K562 (cell line): Measurements from ENCODE around the gene HOXD13. TPM values are rescaled to one million over a fixed set of nuclear protein-coding genes. Genes with fewer than 3 reads are reported as not detected.

Experiments used
- CBX8 ChIP-seq: fragments of 200-600 bp; sonication (generic); IDR thresholded peaks from 2 replicates; pipeline ENCODE4 v1.6.1; 2012; ENCODE audit warnings: borderline replicate concordance, mixed run types, low read depth, mild to moderate bottlenecking, moderate library complexity, mixed read lengths, low read length, control low read depth, inconsistent platforms; ENCODE audit not compliant: poor library complexity, severe bottlenecking; ENCODE audit errors: extremely low read depth
- CEBPB ChIP-seq: fragments of 450-650 bp; IDR thresholded peaks from 2 replicates; pipeline ENCODE4 v1.6.1; 2016; ENCODE audit warnings: missing genetic modification characterization, missing compliant biosample characterization
- DNMT1 ChIP-seq: fragments of 450-650 bp; IDR thresholded peaks from 2 replicates; pipeline ENCODE4 v1.6.1; 2016; ENCODE audit warnings: antibody characterized with exemption, mild to moderate bottlenecking
- HMGN3 ChIP-seq: IDR thresholded peaks from 2 replicates; pipeline ENCODE4 v1.6.1; 2011; ENCODE audit warnings: borderline replicate concordance, low read depth, mild to moderate bottlenecking, mixed read lengths, low read length; ENCODE audit not compliant: insufficient read length; ENCODE audit errors: extremely low read depth
- HNRNPLL ChIP-seq: fragments of 200-400 bp; formaldehyde crosslinking; IDR thresholded peaks from 2 replicates; pipeline ENCODE4 v1.6.1; 2017; ENCODE audit warnings: low read length, low read depth, mild to moderate bottlenecking; ENCODE audit not compliant: poor library complexity, severe bottlenecking
- KDM1A ChIP-seq, 2 experiments: fragments of 450-650 bp; IDR thresholded peaks; 2 replicates each; pipeline ENCODE4 v1.6.1; 2016; ENCODE audit warnings: mild to moderate bottlenecking in 2 of 2
- KLF10 ChIP-seq: fragments of 250-450 bp; sonication (Bioruptor Pico); IDR thresholded peaks from 2 replicates; pipeline ENCODE4 v1.6.1; 2021; ENCODE audit warnings: matching md5 sums
- KLF13 ChIP-seq: fragments of 450-650 bp; IDR thresholded peaks from 2 replicates; pipeline ENCODE4 v1.6.1; 2016; ENCODE audit warnings: missing genetic modification characterization, low read depth, mild to moderate bottlenecking, missing compliant biosample characterization, moderate library complexity, borderline replicate concordance
- L3MBTL2 ChIP-seq: fragments of 450-650 bp; IDR thresholded peaks from 2 replicates; pipeline ENCODE4 v1.6.1; 2016; ENCODE audit warnings: mild to moderate bottlenecking, moderate library complexity
- MAFF ChIP-seq: IDR thresholded peaks from 2 replicates; pipeline ENCODE4 v1.6.1; 2012; ENCODE audit warnings: low read length, improper control_type of control experiment
- MCM2 ChIP-seq: fragments of 450-650 bp; IDR thresholded peaks from 2 replicates; pipeline ENCODE4 v1.6.1; 2017; ENCODE audit warnings: low read depth, mild to moderate bottlenecking
- MIER1 ChIP-seq: fragments of 450-650 bp; IDR thresholded peaks from 2 replicates; pipeline ENCODE4 v1.6.1; 2016; ENCODE audit warnings: antibody characterized with exemption, mild to moderate bottlenecking, low read depth
- NFE2 ChIP-seq: IDR thresholded peaks from 2 replicates; pipeline ENCODE4 v1.6.1; 2014; ENCODE audit warnings: antibody characterized with exemption, low read depth
- NFRKB ChIP-seq: fragments of 450-650 bp; IDR thresholded peaks from 2 replicates; pipeline ENCODE4 v1.6.1; 2016; ENCODE audit warnings: low read depth
- SNIP1 ChIP-seq: fragments of 450-650 bp; IDR thresholded peaks from 2 replicates; pipeline ENCODE4 v1.7.1; 2017; ENCODE audit warnings: low read depth, mild to moderate bottlenecking
- SPI1 ChIP-seq: IDR thresholded peaks from 2 replicates; pipeline ENCODE4 v1.6.1; 2011; ENCODE audit warnings: low read depth, low read length, control low read depth, borderline replicate concordance
- SREBF1 ChIP-seq: fragments of 150-350 bp; IDR thresholded peaks from 2 replicates; pipeline ENCODE4 v1.6.1; 2014; ENCODE audit warnings: antibody characterized with exemption, low read depth, low read length, borderline replicate concordance
- TEAD4 ChIP-seq, 2 experiments: sonication (generic) in 1 of 2; formaldehyde crosslinking in 1 of 2; IDR thresholded peaks; 2 replicates each; pipeline versions ENCODE4 v1.6.1 to v1.8.0; 2012 to 2022; ENCODE audit warnings: borderline replicate concordance in 1 of 2, inconsistent platforms in 1 of 2, low read length in 1 of 2, mild to moderate bottlenecking in 1 of 2, missing genetic modification reagents in 1 of 2
- THAP7 ChIP-seq: fragments of 250-450 bp; sonication (Bioruptor Pico); IDR thresholded peaks from 2 replicates; pipeline ENCODE4 v1.5.0; 2021
- ZNF143 ChIP-seq: sonication (generic); formaldehyde crosslinking; IDR thresholded peaks from 2 replicates; pipeline ENCODE4 v1.9.0; 2022; ENCODE audit warnings: mild to moderate bottlenecking, missing genetic modification reagents
- ZNF354B ChIP-seq: fragments of 250-450 bp; sonication (Bioruptor Pico); IDR thresholded peaks from 2 replicates; pipeline ENCODE4 v1.4.0; 2020
- ZNF408 ChIP-seq: fragments of 250-450 bp; sonication (Bioruptor Pico); IDR thresholded peaks from 2 replicates; pipeline ENCODE4 v1.4.0; 2020; ENCODE audit warnings: low read depth, mild to moderate bottlenecking, moderate library complexity
- polyA plus RNA-seq, 8 experiments: library from polyadenylated mRNA; depleted of rRNA in 4 of 8; stranded (reverse) in 5 of 8; unstranded in 3 of 8; fragments of >200 nt; fragmentation: Nextera tagmentation in 2 of 8; fragmentation: Illumina TruSeq in 1 of 8; extraction: Ambion mirVana in 2 of 8; extraction: Trizol in 1 of 8; gene quantifications; 2 replicates each; pipeline versions ENCODE4 v1.2.1 to v1.2.3, GENCODE V29; 2011 to 2014; ENCODE audit warnings: inconsistent platforms in 1 of 8, missing spikeins in 1 of 8
- total RNA-seq, 7 experiments: library from RNA; depleted of rRNA in 6 of 7; stranded (reverse); fragments of >200 nt in 6 of 7; fragmentation: Illumina TruSeq in 2 of 7; extraction: Trizol in 2 of 7; gene quantifications; 2 replicates each; pipeline versions ENCODE4 v1.2.1 to v1.2.3, GENCODE V29; 2011 to 2021; ENCODE audit warnings: low replicate concordance in 1 of 7
- TF ChIP-seq, protein P1 (sequence below): fragments of 450-650 bp; formaldehyde crosslinking; IDR thresholded peaks from 2 replicates; pipeline ENCODE4 v1.4.0; 2022; ENCODE audit warnings: mild to moderate bottlenecking, moderate library complexity
- TF ChIP-seq, protein P2 (sequence below): fragments of 450-650 bp; IDR thresholded peaks from 2 replicates; pipeline ENCODE4 v1.7.0; 2016; ENCODE audit warnings: borderline replicate concordance
- TF ChIP-seq, protein P3 (sequence below): fragments of 450-650 bp; IDR thresholded peaks from 2 replicates; pipeline ENCODE4 v1.6.1; 2016; ENCODE audit warnings: antibody characterized with exemption

HOXD13 gene
- total and polyA plus RNA-seq, 9 of the 15 experiments (the other 6 are each of a cell fraction or from before 2014, with no cell fraction given), result 0.03 to 0.04 TPM; not detected in 7

DNA sequence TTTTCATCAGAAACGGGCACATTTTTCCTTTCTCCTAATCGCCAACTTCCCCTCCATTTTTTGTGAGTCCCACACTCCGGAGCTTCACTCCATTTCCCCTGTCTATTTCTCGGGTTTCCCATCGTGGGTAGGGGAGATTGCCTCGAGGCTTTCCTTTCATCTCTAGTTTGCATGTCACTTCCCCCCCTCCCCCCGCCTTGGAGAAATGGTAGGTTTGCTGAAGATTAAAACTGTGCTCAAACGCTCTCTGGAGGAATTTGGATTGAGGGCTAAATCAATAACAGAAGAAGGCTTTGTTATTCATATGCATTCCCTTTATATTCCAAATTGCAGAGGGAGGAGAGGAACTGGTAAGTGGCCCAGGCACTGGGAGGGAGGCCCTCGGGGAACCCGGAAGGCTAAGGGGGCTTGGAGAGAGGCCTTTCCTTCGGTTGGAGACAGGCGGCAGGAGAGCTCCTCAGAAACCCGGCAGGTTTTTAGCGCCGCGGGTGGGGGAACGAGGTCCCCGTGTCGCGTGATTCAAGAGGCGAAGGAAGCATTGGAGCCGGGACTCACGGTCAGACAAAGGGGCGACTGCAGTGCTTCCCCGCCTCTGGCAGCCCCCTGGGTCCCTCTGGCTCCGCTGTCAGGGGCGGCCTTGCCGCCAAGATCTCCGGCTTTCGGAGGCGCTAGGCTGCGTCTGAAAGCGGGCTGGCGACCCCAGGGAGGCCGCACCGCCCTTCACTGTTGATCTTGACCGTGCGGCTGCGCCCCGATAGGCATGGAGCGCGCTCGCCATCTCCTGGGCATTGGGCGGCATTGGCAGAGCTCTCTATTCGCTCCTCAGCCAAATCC lies 4.7 kb downstream of the HOXD13 start (continued):
- peak; percentile 16 for TF ChIP-seq HMGN3
- TF ChIP-seq ZNF354B (CRISPR knock-in tag), result no peak
- no peak for TF ChIP-seq NFRKB
- TF ChIP-seq KLF13, result no peak
- no peak for TF ChIP-seq KDM1A (IDR thresholded peaks at IDR 0.05)
- TF ChIP-seq SREBF1, result no peak
- no peak for TF ChIP-seq KLF10 (CRISPR knock-in tag)
- no peak for TF ChIP-seq MIER1
- TF ChIP-seq ZNF143, result no peak
- no peak for TF ChIP-seq MCM2
- TF ChIP-seq HNRNPLL, result no peak
- TF ChIP-seq SPI1, result 0 out of 2 replicates have a peak, but pooled peaks have one; percentile 17
- TF ChIP-seq NFE2, result no peak
- no peak for TF ChIP-seq THAP7 (CRISPR knock-in tag)
- no peak for TF ChIP-seq SNIP1
- TF ChIP-seq DNMT1, result no peak
- no peak for TF ChIP-seq ZNF408 (CRISPR knock-in tag)
- no peak for TF ChIP-seq MAFF
- TF ChIP-seq, protein P1, sequence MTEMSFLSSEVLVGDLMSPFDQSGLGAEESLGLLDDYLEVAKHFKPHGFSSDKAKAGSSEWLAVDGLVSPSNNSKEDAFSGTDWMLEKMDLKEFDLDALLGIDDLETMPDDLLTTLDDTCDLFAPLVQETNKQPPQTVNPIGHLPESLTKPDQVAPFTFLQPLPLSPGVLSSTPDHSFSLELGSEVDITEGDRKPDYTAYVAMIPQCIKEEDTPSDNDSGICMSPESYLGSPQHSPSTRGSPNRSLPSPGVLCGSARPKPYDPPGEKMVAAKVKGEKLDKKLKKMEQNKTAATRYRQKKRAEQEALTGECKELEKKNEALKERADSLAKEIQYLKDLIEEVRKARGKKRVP (CRISPR knock-in tag), result no peak
- TF ChIP-seq CBX8, result peak; percentile 98
- TF ChIP-seq TEAD4 (IDR thresholded peaks at IDR 0.05; ENCODE audit: low read length), result no peak
- no peak for TF ChIP-seq TEAD4 (CRISPR knock-in tag; IDR thresholded peaks at IDR 0.05; ENCODE audit: borderline replicate concordance)
- TF ChIP-seq CEBPB, result no peak
- TF ChIP-seq L3MBTL2, result peak; percentile 88
- TF ChIP-seq, protein P2, sequence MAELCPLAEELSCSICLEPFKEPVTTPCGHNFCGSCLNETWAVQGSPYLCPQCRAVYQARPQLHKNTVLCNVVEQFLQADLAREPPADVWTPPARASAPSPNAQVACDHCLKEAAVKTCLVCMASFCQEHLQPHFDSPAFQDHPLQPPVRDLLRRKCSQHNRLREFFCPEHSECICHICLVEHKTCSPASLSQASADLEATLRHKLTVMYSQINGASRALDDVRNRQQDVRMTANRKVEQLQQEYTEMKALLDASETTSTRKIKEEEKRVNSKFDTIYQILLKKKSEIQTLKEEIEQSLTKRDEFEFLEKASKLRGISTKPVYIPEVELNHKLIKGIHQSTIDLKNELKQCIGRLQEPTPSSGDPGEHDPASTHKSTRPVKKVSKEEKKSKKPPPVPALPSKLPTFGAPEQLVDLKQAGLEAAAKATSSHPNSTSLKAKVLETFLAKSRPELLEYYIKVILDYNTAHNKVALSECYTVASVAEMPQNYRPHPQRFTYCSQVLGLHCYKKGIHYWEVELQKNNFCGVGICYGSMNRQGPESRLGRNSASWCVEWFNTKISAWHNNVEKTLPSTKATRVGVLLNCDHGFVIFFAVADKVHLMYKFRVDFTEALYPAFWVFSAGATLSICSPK, result no peak
- TF ChIP-seq, protein P3, sequence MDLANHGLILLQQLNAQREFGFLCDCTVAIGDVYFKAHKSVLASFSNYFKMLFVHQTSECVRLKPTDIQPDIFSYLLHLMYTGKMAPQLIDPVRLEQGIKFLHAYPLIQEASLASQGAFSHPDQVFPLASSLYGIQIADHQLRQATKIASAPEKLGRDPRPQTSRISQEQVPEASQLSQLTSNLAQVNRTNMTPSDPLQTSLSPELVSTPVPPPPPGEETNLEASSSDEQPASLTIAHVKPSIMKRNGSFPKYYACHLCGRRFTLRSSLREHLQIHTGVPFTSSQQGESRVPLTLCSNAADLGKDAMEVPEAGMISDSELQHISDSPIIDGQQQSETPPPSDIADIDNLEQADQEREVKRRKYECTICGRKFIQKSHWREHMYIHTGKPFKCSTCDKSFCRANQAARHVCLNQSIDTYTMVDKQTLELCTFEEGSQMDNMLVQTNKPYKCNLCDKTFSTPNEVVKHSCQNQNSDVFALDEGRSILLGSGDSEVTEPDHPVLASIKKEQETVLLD, result no peak
